ENCODE measurements around the gene SELENOH.
A peak's percentile ranks its signal among the peaks of the same experiment; 100 is the strongest.

DNA sequence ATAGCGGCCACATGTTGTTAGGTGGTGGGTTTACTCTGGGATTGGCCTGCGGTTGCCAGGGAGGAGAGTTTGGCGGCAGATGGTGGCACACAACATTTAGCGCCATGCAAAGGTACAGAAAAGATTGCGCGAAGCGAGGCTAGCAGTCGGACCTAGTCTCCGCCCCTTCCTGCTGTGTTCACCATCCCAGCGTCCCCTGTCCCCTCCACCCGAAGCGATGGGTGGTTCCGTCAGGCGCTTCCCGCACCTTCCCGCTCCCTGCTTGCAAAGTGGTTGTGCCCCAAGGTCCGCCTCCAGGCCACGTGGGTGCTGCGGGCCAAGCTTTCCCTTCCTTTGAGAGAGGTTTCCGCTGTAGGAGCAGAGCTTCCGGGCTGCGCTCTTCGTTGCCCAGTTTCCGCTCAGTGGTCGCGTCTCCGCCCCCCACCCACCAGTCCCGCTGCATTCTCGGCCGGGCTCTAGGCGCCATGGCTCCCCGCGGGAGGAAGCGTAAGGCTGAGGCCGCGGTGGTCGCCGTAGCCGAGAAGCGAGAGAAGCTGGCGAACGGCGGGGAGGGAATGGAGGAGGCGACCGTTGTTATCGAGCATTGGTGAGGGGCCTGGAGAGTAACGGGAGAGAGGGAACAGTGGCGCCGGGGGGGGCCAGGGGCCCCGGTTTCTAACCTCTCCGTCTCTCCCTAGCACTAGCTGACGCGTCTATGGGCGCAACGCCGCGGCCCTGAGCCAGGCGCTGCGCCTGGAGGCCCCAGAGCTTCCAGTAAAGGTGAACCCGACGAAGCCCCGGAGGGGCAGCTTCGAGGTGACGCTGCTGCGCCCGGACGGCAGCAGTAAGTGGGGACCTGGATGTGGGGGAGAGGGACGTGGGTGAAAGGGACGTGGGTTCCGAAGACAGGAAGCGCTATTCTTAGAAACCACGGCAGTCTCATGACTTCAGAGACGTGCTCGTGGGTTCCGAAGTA lies at the start of gene SELENOH:
- TF ChIP-seq EP300 (IDR thresholded peaks at IDR 0.05) = peak in 1 of 4 donors; percentile 21
- TF ChIP-seq POLR2AphosphoS5 (IDR thresholded peaks at IDR 0.05) = peak; percentile 87 to 95 (median 92)
- TF ChIP-seq, protein P1, sequence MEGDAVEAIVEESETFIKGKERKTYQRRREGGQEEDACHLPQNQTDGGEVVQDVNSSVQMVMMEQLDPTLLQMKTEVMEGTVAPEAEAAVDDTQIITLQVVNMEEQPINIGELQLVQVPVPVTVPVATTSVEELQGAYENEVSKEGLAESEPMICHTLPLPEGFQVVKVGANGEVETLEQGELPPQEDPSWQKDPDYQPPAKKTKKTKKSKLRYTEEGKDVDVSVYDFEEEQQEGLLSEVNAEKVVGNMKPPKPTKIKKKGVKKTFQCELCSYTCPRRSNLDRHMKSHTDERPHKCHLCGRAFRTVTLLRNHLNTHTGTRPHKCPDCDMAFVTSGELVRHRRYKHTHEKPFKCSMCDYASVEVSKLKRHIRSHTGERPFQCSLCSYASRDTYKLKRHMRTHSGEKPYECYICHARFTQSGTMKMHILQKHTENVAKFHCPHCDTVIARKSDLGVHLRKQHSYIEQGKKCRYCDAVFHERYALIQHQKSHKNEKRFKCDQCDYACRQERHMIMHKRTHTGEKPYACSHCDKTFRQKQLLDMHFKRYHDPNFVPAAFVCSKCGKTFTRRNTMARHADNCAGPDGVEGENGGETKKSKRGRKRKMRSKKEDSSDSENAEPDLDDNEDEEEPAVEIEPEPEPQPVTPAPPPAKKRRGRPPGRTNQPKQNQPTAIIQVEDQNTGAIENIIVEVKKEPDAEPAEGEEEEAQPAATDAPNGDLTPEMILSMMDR (IDR thresholded peaks at IDR 0.05) = no peak
- peak; percentile 70 to 85 for TF ChIP-seq POLR2A (IDR thresholded peaks at IDR 0.05)

Measured in sigmoid colon (tissue), 4 donors.